IPS-18a (cell line): ENCODE data around the gene DNAJA3.

Experiments used
- H3K27ac ChIP-seq: one replicate; pipeline ENCODE4 v1.5.1; 2013; ENCODE audit warnings: low read length
- H3K27me3 ChIP-seq: one replicate; pipeline ENCODE4 v1.6.1; 2013; ENCODE audit warnings: mild to moderate bottlenecking, low read length; ENCODE audit not compliant: control insufficient read depth, insufficient read depth
- H3K36me3 ChIP-seq: one replicate; pipeline ENCODE4 v1.6.1; 2013; ENCODE audit warnings: low read depth, low read length; ENCODE audit not compliant: control insufficient read depth
- H3K4me1 ChIP-seq: one replicate; pipeline ENCODE4 v1.6.1; 2013; ENCODE audit warnings: low read depth, low read length; ENCODE audit not compliant: control insufficient read depth
- H3K4me3 ChIP-seq: one replicate; pipeline ENCODE4 v1.5.1; 2013; ENCODE audit warnings: low read length
- H3K9ac ChIP-seq: one replicate; pipeline ENCODE4 v1.6.1; 2013; ENCODE audit warnings: mild to moderate bottlenecking, low read length, moderate library complexity
- H3K9me3 ChIP-seq: one replicate; pipeline ENCODE4 v1.6.1; 2013; ENCODE audit warnings: low read depth, low read length; ENCODE audit not compliant: control insufficient read depth

DNAJA3 gene

GRCh38 chr16:4382795-4383357 is 42.8 kb upstream of the DNAJA3 start:
- H3K36me3 ChIP-seq, result no peaks in the 10 kb centered on the region
- H3K9me3 ChIP-seq, result no peaks in the 10 kb centered on the region
- no peak overlapping the region for H3K27ac ChIP-seq
- H3K4me3 ChIP-seq, result no peak overlapping the region
- no peaks in the 10 kb centered on the region for H3K27me3 ChIP-seq
- H3K9ac ChIP-seq, result no peak overlapping the region
- H3K4me1 ChIP-seq, result peaks cover 4% of the 10 kb centered on the region

DNA sequence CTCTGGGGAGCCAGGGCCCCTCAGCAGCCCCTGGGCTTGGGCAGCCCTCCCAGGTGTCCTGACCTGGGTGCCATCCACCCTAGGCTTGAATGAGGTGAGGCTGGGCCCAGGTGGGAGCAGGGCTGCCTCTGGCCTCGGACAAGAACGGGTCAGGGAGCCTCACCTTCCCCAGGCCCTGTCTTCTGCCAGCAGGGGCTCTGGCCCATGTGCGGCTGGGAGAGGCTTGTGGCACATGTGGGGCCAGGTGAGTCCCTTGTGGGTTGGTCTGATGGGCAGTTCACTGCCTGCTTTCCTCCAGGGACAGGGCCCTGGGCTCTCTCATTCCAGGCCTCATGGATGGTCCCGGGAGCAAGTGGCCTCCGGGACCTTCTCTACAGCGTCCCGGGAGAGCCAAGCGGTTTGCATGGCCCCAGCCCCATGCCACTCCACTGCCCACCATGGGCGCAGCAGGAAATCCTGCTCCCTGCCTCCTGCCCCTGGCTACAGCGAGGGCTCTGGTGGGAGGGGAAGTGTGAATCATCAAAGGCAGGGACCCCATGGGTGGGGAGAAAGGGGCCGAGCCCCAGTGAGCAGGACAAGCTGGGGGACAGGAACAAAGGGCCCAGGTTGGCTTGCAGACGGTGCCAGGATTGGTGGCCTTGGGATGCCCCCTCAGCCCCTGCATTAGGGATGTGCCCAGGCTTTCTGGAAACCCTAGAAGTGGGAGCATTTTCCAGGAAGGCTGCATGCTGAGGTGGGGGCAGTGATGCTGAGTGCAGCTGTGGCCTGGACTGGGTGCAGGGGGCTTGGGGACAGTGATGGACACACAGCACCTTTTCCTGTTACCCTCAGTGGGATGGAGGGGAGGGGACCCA is 41.9 kb upstream of the DNAJA3 start:
- Histone ChIP-seq H3K36me3 (no peaks in the 10 kb centered on the region), H3K4me3 (no peak overlapping the region), H3K9ac (no peak overlapping the region), H3K4me1 (peaks cover 6% of the 10 kb centered on the region), H3K27me3 (no peaks in the 10 kb centered on the region), H3K27ac (no peak overlapping the region), H3K9me3 (no peaks in the 10 kb centered on the region)

DNA sequence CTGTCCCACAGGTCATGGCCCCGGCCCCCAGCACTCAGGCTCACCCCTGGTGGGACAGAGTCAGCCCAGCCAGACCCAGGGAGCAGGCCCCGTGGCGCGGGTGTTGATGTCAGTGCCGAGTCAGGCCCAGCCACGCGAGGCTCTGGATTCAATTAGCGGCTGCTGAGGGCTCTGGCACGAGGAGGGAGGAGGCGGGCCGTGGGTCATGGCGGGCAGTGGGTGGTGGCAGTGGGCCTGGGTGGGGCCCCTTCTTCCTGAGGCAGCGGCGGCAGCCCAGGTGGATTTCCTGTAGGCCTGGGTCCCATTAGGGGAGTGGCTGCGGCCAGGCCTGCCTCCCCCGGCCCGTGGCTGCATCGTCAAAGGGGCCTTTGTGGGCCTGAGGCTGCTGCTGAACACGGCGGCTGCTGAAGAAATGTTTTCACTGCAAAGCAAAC is 41.1 kb upstream of the DNAJA3 start:
- H3K36me3 ChIP-seq, result no peaks in the 10 kb centered on the region
- H3K4me3 ChIP-seq, result no peak overlapping the region
- H3K9me3 ChIP-seq, result no peaks in the 10 kb centered on the region
- no peaks in the 10 kb centered on the region for H3K27me3 ChIP-seq
- peaks cover 13% of the 10 kb centered on the region for H3K4me1 ChIP-seq
- H3K9ac ChIP-seq, result no peak overlapping the region
- no peak overlapping the region for H3K27ac ChIP-seq

DNA sequence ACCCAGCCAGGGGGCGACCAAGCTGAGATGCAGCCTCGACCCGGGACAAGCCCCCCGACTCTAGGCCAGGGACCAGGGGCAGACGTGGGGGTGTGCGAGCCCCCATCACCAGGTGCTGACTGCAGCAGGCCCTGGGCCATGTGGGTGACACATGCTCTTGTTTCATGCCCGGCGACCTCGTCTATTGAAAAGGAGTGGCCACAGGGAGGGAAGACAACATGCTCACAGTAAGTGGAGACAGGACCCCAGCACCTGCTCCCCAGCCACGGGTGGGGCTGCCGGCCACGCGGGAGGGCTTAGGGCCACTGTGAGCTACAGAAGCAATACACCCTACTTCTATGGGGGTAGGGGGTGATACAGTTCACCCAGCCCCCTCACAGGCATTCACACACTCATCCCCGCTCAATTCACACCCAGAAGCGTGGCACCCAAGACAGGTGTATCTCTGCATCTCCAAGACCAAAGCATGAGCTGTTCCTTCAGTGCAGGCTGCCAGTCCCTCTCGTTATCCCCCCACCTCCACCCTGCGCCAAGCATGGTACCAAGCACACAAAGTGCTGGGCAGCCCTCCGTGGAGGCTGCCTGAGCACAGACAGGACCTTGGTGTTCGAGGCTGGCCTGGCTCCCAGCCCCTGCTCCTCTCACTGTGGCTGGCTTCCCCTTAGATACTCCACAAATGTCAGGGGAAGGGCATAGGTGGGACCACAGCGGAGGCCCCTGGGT is 40.4 kb upstream of the DNAJA3 start:
- peaks cover 20% of the 10 kb centered on the region for H3K4me1 ChIP-seq
- H3K4me3 ChIP-seq, result no peak overlapping the region
- no peaks in the 10 kb centered on the region for H3K9me3 ChIP-seq
- no peak overlapping the region for H3K9ac ChIP-seq
- no peaks in the 10 kb centered on the region for H3K27me3 ChIP-seq
- no peak overlapping the region for H3K27ac ChIP-seq
- H3K36me3 ChIP-seq, result no peaks in the 10 kb centered on the region

GRCh38 chr16:4385789-4386450 is 39.7 kb upstream of the DNAJA3 start:
- H3K4me3 ChIP-seq, result no peak overlapping the region
- no peaks in the 10 kb centered on the region for H3K27me3 ChIP-seq
- H3K9me3 ChIP-seq, result no peaks in the 10 kb centered on the region
- peaks cover 26% of the 10 kb centered on the region for H3K4me1 ChIP-seq
- H3K9ac ChIP-seq, result no peak overlapping the region
- no peak overlapping the region for H3K27ac ChIP-seq
- H3K36me3 ChIP-seq, result no peaks in the 10 kb centered on the region

- H3K9me3 ChIP-seq, result no peaks in the 10 kb centered on the region
- H3K27ac ChIP-seq, result no peak overlapping the region
- H3K36me3 ChIP-seq, result no peaks in the 10 kb centered on the region
- H3K4me1 ChIP-seq, result peaks cover 31% of the 10 kb centered on the region
- H3K9ac ChIP-seq, result no peak overlapping the region
- no peaks in the 10 kb centered on the region for H3K27me3 ChIP-seq
- H3K4me3 ChIP-seq, result no peak overlapping the region
Observed at GRCh38 chr16:4386451-4386805, 39.2 kb upstream of the DNAJA3 start.

DNA sequence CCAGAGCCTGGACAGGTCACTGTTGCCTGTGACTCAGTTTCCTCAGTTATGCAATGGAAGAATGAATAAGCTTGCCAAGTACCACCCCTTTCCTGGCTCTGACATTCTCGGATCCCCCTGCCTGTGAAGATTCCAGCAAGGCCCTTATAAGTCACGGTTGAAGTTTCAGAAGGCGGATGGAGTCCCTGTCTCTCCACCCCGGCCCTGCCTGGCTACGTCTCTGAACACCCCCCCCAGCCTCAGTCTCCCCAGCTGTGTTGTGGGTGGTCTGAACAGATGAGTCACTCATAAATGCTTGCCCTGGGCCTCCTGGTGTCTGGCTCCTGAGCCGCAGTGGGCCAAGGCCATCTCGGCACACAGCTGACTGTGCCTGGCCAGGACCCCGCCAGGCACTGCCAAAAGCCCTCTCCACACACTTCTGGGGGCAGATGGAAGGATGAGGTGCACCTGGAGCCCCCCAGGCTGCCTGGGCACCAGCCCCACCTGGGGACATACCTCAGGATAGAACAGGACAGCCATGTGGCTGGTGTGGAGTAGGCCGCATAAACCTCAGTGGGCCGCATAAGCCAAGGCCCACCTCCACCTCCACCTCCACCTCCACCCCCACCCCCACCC is 38.6 kb upstream of the DNAJA3 start:
- H3K27ac ChIP-seq, result no peak overlapping the region
- H3K4me3 ChIP-seq, result no peak overlapping the region
- H3K9me3 ChIP-seq, result no peaks in the 10 kb centered on the region
- no peak overlapping the region for H3K9ac ChIP-seq
- no peaks in the 10 kb centered on the region for H3K27me3 ChIP-seq
- H3K4me1 ChIP-seq, result peaks cover 37% of the 10 kb centered on the region
- no peaks in the 10 kb centered on the region for H3K36me3 ChIP-seq

- H3K27ac ChIP-seq, result no peak overlapping the region
- peaks cover 44% of the 10 kb centered on the region for H3K4me1 ChIP-seq
- H3K4me3 ChIP-seq, result no peak overlapping the region
- H3K27me3 ChIP-seq, result no peaks in the 10 kb centered on the region
- no peak overlapping the region for H3K9ac ChIP-seq
- H3K36me3 ChIP-seq, result no peaks in the 10 kb centered on the region
- no peaks in the 10 kb centered on the region for H3K9me3 ChIP-seq
Observed at GRCh38 chr16:4387781-4388180, 37.9 kb upstream of the DNAJA3 start.

DNA sequence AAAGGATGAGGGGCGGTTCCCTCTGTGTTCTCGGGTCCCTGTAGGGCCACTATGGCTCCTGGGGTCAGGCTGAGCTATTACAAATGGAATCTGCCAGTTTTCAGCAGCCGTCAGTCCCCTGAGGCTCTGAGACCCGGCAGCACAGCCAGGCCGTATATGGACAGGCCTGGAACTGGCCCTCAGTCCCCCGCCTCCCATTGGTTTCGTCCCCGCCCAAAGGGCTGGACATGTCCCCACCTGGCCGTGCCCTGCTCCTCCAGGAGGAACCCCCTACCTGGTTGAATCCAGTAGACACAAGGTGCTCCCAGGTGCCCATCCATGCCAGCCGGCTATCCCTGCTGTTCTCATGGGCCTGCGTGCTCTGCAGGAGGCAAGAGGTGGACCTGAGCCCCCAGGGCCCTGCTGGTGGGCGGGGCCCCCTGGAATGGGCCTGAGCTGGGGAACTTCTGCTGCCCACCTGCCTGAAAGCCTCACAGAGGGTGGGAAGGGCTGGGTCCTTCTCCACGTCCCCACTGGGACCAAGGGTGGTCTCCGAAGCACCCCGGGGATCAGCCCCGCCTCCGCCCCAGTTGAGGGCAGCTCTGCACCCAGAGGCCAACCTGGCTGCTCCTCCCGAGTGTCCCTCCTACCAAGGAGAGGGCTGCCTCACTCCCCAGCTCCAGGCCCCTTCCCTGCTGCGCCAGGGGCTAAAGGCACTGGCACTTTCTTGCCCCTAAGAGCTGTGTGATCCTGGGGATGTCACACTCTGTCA is 37.2 kb upstream of the DNAJA3 start:
- no peaks in the 10 kb centered on the region for H3K36me3 ChIP-seq
- no peak overlapping the region for H3K27ac ChIP-seq
- peaks cover 50% of the 10 kb centered on the region for H3K4me1 ChIP-seq
- H3K27me3 ChIP-seq, result no peaks in the 10 kb centered on the region
- no peaks in the 10 kb centered on the region for H3K9me3 ChIP-seq
- no peak overlapping the region for H3K9ac ChIP-seq
- H3K4me3 ChIP-seq, result no peak overlapping the region

GRCh38 chr16:4389051-4389955 is 36.4 kb upstream of the DNAJA3 start:
- Histone ChIP-seq H3K9ac (no peak overlapping the region), H3K27me3 (no peaks in the 10 kb centered on the region), H3K36me3 (no peaks in the 10 kb centered on the region), H3K4me3 (no peak overlapping the region), H3K4me1 (peaks cover 51% of the 10 kb centered on the region), H3K9me3 (no peaks in the 10 kb centered on the region), H3K27ac (no peak overlapping the region)
